Spleen (tissue), 7 donors: Measurements from ENCODE around the gene GKAP1.

Source experiments
- POLR2A ChIP-seq, 3 donors: fragments of 450-650 bp; IDR thresholded peaks; one replicate each; pipeline ENCODE4 v1.5.1; 2017; ENCODE audit warnings: antibody characterized with exemption in 3 of 3, mild to moderate bottlenecking in 1 of 3
- POLR2AphosphoS5 ChIP-seq, 3 donors: sonication (generic); formaldehyde crosslinking; IDR thresholded peaks; one replicate each; pipeline ENCODE4 v1.5.1; 2017; ENCODE audit warnings: antibody characterized with exemption in 3 of 3
- TF ChIP-seq, protein P1 (sequence below), 11 experiments: fragments of 200-600 bp in 7 of 11; fragments of 450-650 bp in 4 of 11; sonication (generic) in 4 of 11; IDR thresholded peaks in 8 of 11; conservative IDR thresholded peaks in 3 of 11; 1 replicate in 7 of 11; 2 replicates in 4 of 11; pipeline versions ENCODE4 v1.4.0 to v1.8.0; 2016 to 2021; ENCODE audit warnings: antibody characterized with exemption in 11 of 11, inconsistent platforms in 4 of 11, mild to moderate bottlenecking in 1 of 11
- donor health status: DM: no; HTN: no; CAD: no; lungs with moderate emphysema.
- donor health status: DM: no; HTN: no; CAD: no.
- donor health status: DM: no; HTN: no; CAD: no.

- TF ChIP-seq, protein P1, sequence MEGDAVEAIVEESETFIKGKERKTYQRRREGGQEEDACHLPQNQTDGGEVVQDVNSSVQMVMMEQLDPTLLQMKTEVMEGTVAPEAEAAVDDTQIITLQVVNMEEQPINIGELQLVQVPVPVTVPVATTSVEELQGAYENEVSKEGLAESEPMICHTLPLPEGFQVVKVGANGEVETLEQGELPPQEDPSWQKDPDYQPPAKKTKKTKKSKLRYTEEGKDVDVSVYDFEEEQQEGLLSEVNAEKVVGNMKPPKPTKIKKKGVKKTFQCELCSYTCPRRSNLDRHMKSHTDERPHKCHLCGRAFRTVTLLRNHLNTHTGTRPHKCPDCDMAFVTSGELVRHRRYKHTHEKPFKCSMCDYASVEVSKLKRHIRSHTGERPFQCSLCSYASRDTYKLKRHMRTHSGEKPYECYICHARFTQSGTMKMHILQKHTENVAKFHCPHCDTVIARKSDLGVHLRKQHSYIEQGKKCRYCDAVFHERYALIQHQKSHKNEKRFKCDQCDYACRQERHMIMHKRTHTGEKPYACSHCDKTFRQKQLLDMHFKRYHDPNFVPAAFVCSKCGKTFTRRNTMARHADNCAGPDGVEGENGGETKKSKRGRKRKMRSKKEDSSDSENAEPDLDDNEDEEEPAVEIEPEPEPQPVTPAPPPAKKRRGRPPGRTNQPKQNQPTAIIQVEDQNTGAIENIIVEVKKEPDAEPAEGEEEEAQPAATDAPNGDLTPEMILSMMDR (IDR thresholded peaks at IDR 0.05 in 8 of 11, conservative IDR thresholded peaks at IDR 0.05 in 3 of 11) = no peak
- TF ChIP-seq POLR2A (IDR thresholded peaks at IDR 0.05) = no peak
- TF ChIP-seq POLR2AphosphoS5 (IDR thresholded peaks at IDR 0.05) = no peak
These were observed 17.1 kb downstream of the GKAP1 start for GRCh38 chr9:83800236-83801033.
